ENCODE measurements around the gene BMI1. TPM values are rescaled to one million over a fixed set of nuclear protein-coding genes. Genes with fewer than 3 reads are reported as not detected.

BMI1 gene
- total and polyA plus RNA-seq, 2 donors (not counting 1 experiment from before 2014, with no cell fraction given): 18.0 to 83.8 TPM

- Histone ChIP-seq H2AFZ (ENCODE audit: insufficient read depth, low read depth, low read length, poor library complexity, severe bottlenecking) (no peak overlapping the region), H3K4me2 (replicated peaks; ENCODE audit: low read depth, low read length, poor library complexity, severe bottlenecking) (no peak overlapping the region), H3K4me3 (ENCODE audit: control extremely low read depth in 1 of 5, extremely low read depth in 1 of 5, insufficient read depth in 1 of 5, low read depth in 2 of 5, low read length in 4 of 5) (no peak overlapping the region), H3K9ac (ENCODE audit: low read length) (no peak overlapping the region), H3K27me3 (replicated peaks in 1 of 4; ENCODE audit: control extremely low read depth in 1 of 4, control insufficient read depth in 3 of 4, insufficient read depth in 4 of 4, low read length in 3 of 4) (peaks cover 0 to 6% (median 4%) of the 10 kb centered on the region in 4 experiments), H3K9me3 (ENCODE audit: control extremely low read depth in 1 of 3, control insufficient read depth in 2 of 3, insufficient read depth in 1 of 3, low read length in 2 of 3) (peaks cover 0 to 2% (median 0%) of the 10 kb centered on the region in 3 donors), H4K20me1 (ENCODE audit: control insufficient read depth, insufficient read depth, low read length, poor library complexity, severe bottlenecking) (no peaks in the 10 kb centered on the region), H3K27ac (ENCODE audit: low read length in 2 of 2) (no peak overlapping the region), H3K4me1 (ENCODE audit: control insufficient read depth in 2 of 2, insufficient read depth in 2 of 2, low read length in 2 of 2) (no peaks in the 10 kb centered on the region), H3K36me3 (replicated peaks in 1 of 2; ENCODE audit: control extremely low read depth in 1 of 2, control insufficient read depth in 1 of 2, extremely low read depth in 1 of 2, insufficient read depth in 2 of 2, low read length in 1 of 2) (no peaks in the 10 kb centered on the region), H3K79me2 (ENCODE audit: control insufficient read depth, insufficient read depth, low read length) (no peaks in the 10 kb centered on the region)
- intact Hi-C loops (cut with micrococcal nuclease): no loop called here
- CTCF ChIA-PET: no interaction called here
- POLR2A ChIA-PET: no interaction called here
- no peak overlapping the region for H3K27ac Mint-ChIP-seq
- H3K9me3 Mint-ChIP-seq (ENCODE audit: insufficient read depth): no peaks in the 10 kb centered on the region
- no peak overlapping the region for H3K4me3 Mint-ChIP-seq
- peaks cover 40% of the 10 kb centered on the region for H3K27me3 Mint-ChIP-seq
- WGBS (ENCODE audit: insufficient coverage): 40% methylated on average over 1 of the region's 2 CpGs
- DNase-seq: no peak
- no peaks in the 10 kb centered on the region for H3K4me1 Mint-ChIP-seq
- ATAC-seq (ENCODE audit: low read depth): no peak
- TF ChIP-seq CTCF (IDR thresholded peaks at IDR 0.05): no peak
- no peak for TF ChIP-seq EZH2 (IDR thresholded peaks at IDR 0.05; ENCODE audit: borderline replicate concordance, insufficient read depth, low read depth, low read length, poor library complexity, severe bottlenecking)
Measured at GRCh38 chr10:22294694-22295093, 26.2 kb upstream of the BMI1 start.

- intact Hi-C loops (cut with micrococcal nuclease): no loop called here
- DNase-seq (no peak), ATAC-seq (ENCODE audit: low read depth) (no peak)
- Mint-ChIP-seq H3K27me3 (peaks cover 22% of the 10 kb centered on the region), H3K4me3 (no peak overlapping the region), H3K4me1 (no peaks in the 10 kb centered on the region), H3K27ac (no peak overlapping the region), H3K9me3 (ENCODE audit: insufficient read depth) (no peaks in the 10 kb centered on the region)
- POLR2A ChIA-PET: no interaction called here
- H3K27ac ChIP-seq (ENCODE audit: low read length in 2 of 2): no peak overlapping the region
- no peak overlapping the region for H3K4me2 ChIP-seq (replicated peaks; ENCODE audit: low read depth, low read length, poor library complexity, severe bottlenecking)
- peaks cover 0 to 6% (median 4%) of the 10 kb centered on the region in 4 experiments for H3K27me3 ChIP-seq (replicated peaks in 1 of 4; ENCODE audit: control extremely low read depth in 1 of 4, control insufficient read depth in 3 of 4, insufficient read depth in 4 of 4, low read length in 3 of 4)
- no peak overlapping the region for H2AFZ ChIP-seq (ENCODE audit: insufficient read depth, low read depth, low read length, poor library complexity, severe bottlenecking)
- H3K4me1 ChIP-seq (ENCODE audit: control insufficient read depth in 2 of 2, insufficient read depth in 2 of 2, low read length in 2 of 2): no peaks in the 10 kb centered on the region
- H3K9ac ChIP-seq (ENCODE audit: low read length): no peak overlapping the region
- H3K79me2 ChIP-seq (ENCODE audit: control insufficient read depth, insufficient read depth, low read length): no peaks in the 10 kb centered on the region
- no peak overlapping the region for H3K4me3 ChIP-seq (ENCODE audit: control extremely low read depth in 1 of 5, extremely low read depth in 1 of 5, insufficient read depth in 1 of 5, low read depth in 2 of 5, low read length in 4 of 5)
- H3K9me3 ChIP-seq (ENCODE audit: control extremely low read depth in 1 of 3, control insufficient read depth in 2 of 3, insufficient read depth in 1 of 3, low read length in 2 of 3): peaks cover 0 to 2% (median 0%) of the 10 kb centered on the region in 3 donors
- no peak for TF ChIP-seq CTCF (IDR thresholded peaks at IDR 0.05)
- no peak for TF ChIP-seq EZH2 (IDR thresholded peaks at IDR 0.05; ENCODE audit: borderline replicate concordance, insufficient read depth, low read depth, low read length, poor library complexity, severe bottlenecking)
- no peaks in the 10 kb centered on the region for H3K36me3 ChIP-seq (replicated peaks in 1 of 2; ENCODE audit: control extremely low read depth in 1 of 2, control insufficient read depth in 1 of 2, extremely low read depth in 1 of 2, insufficient read depth in 2 of 2, low read length in 1 of 2)
- CTCF ChIA-PET: interaction anchor here (1.0 kb wide), 1 partner anchor 41 kb away, joined by 3 read pairs; no protein-coding TSS in a partner anchor
- WGBS (ENCODE audit: insufficient coverage): 100% methylated on average over 4 of the region's 4 CpGs
- H4K20me1 ChIP-seq (ENCODE audit: control insufficient read depth, insufficient read depth, low read length, poor library complexity, severe bottlenecking): no peaks in the 10 kb centered on the region
Measured at GRCh38 chr10:22301193-22301592, 19.7 kb upstream of the BMI1 start.

All from B cell (primary cell).